Stromal cell of bone marrow (primary cell): ENCODE measurements around the gene RFLNA.

Experiments
- DNase-seq: peaks from one replicate; pipeline ENCODE4 v3.0.0-alpha.2; 2012; ENCODE audit warnings: low read depth

Gene RFLNA

DNA sequence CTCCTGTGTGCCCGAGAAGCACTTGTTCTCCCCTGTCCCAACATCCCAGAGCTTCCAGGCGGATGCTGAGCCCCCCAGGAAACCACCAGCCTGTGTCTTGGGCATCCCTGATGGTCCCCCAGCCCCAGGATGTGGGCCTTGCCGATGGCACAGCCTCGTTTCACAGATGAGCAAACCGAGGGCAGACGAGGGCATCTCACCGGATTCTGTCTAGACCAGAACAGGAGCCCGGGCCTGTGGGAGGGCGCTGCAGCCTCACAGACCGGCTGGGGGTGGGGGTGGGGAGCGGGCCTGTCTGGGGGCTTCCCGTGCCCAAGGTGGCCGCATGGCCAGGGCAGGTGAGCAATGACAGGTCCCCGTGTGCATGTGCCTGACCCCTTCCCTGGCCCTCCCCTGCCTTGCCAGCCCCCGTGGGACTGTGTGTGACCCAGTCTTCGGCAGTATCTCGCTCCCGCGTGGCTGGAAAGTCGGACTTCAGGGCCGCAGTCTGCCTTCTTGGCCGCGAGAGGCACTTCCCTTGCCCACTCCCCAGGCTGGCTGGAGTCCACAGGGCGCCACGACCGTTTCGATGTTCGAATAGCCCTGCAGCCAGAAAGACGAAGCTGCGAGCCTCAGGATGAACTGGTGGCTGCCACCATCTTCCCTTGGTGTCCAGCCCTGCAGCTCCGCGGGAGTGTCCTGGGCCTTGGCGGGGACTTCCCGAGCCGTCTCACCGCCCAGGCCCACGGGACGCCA is 8.9 kb downstream of the RFLNA start:
- DNase-seq: no peak

DNA sequence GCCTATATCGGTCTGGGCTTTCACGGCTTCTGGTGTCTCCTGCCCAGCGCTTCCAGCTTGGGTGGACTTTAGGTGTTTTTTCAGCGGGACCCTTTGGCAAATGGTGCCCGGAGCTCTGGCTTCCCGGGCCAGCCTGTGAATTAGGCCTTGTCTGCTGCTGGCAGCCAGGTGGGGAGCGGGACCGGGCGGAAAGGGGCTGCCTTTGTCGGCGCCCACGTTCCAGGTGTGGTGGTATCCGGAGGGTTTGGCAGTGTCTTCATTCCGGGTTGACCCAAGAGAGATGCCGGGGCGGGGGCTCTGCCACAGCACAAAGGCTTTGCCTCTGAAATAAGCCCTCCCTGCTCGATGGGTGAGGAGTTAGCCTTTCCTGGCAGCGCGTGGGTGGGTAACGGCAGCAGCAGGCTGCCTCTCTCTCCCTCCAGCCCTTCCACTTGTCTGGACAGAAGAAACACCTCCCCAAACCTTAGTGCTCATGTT is 9.5 kb downstream of the RFLNA start:
- no peak for DNase-seq

DNA sequence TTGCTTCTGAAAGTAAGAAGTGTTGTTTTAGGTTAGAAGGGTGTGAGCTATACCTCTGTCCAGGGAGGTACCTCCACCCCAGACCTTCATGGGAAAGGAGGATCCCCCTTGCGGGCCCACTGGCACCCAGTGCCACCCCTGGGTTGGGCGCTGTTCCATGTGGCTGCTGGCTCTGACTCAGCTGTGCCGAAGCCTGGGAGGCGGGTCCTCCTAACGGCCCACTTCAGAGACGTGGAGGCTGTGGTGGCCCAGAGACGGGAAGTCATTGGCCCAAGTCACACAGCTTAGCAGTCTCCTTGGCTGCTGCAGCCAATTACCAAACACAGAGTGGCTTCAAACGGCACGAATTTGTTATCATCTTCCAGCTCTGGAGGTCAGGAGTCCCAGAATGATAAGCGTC is 10.2 kb downstream of the RFLNA start:
- DNase-seq: no peak

DNA sequence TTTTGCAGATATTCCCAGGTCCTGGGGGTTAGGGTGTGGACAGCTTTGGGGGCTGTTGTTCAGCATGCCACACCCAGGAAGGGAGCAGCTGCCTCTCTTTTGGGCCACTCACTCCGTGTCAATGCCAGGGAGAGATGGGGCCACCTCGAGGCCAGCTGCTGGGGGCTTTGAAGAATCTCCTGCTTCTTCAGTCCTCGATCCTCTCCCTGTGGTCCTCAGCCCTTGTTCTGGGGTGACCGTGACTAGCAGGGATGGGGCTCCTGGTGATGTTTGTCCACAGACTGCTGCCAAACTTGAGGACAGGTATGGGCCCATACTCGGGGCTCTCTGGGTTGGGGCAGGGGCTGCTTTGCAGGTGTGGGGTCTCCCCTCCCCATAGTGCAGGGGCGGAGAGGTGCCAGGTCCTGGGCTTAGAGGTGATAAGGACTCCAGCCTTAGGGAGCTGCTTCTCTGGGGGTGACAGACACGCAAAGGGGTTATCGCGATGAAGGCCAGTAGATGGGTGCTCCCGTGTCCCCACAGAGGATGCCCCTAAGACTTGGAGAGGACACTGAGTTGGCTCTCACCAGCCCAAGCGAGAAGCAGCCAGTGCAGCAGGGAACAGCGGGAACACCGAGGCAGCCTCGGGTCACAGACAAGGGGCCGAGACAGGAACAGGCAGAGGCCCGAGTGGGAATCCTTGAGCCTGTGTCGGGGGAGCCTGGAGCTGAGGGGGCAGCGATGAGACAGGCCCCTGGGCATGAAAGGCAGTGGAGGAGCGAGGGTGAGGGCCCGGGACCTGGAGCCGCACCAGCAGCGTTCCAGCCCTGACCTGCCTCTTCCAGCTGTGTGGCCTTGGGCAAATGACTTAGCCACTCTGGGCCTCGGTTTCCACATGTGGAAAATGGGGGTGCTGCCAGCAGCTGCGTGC is 11.1 kb downstream of the RFLNA start:
- no peak for DNase-seq

DNA sequence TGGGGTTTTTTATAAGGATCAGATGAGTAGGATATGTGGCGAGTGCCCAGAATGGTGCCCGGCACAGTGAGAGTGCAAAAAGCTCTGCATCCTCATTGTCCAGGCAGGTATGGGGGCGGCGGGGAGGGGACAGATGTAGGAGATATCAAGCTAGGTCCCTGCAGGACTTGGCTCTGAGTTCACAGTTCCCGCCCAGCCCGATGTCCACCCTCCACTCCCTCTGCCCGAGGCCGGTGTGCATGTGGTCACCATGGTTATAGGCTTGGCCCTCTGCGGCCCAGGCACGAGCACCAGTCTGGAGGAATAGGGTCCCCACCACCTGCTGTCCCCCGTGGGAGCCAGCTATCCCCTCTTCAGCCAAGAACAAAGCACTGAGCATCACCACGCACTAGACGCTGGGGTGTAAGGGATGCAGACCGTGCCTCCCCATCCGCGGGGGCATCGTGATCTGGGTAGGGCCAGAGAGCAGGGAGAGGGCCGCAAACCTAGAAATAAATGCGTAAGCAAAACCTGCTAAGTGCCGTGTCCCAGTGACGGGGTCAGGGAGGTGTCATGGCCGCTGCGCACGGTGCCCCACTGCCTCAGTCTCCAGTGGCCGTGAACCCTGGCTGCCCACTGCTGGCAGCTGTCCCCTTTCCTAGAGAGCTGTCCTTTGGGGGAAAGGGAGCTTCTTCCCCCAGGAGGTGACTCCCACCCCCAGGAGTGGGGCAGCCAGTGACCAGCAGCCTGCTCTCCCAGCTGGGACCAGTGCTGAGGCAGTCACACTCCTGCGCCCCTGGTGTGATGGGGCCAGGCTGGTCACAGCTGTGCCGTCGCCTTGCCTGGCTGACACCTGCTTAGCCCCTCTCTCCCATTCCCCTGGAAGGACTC is 12.0 kb downstream of the RFLNA start:
- no peak for DNase-seq

DNA sequence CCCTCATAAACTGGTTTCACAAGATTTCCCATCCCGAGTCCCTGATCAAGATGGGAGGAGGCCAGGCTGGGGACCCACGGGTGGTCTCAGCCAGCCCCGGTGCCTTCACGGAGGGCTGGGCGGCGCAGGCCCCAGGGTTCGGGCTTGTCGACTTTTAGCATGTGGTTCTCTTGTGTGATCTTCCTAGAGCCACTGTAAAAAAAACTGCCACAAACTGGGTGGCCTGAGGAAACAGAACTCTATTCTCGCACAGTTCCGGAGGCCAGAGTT is 12.6 kb downstream of the RFLNA start:
- no peak for DNase-seq

DNA sequence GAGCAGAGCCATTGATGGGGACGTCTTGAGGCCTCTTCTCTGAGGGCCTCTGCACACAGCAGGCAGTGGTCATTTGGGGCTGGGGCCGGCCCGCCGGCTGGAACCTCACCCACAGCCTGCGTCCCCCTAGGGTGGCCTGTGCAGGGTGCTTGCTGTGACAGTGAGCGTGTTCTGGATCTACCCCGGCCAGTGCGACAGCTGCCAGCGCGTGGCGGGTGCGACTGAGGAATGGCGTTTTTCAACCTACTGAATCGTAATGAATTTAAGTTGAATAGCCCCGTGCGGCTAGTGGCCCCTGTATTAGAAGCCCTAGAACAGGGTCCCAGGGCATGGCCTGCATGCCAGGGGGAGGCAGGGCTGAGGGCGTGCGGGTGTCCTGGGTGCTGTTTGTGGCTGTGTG is 13.8 kb downstream of the RFLNA start:
- no peak for DNase-seq

DNA sequence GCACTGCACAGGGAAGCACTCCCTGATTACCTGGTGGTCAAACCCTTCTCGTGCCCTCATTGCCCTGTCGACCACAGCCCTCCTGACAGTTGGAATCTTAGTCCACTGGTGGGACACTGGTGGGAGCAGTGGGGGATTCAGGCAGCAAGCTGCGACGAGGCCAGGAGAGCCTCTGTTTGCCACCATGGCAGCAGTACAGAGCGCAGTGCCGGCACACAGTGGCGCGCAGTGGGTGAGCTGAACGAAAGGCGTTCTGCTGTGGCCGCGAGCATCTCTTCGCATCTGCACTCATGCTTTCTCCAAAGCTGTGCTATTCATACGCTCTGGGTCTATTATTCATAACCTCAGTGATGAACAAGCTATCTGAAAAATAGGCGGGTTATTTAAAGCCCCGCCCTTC is 14.3 kb downstream of the RFLNA start:
- DNase-seq: no peak

DNA sequence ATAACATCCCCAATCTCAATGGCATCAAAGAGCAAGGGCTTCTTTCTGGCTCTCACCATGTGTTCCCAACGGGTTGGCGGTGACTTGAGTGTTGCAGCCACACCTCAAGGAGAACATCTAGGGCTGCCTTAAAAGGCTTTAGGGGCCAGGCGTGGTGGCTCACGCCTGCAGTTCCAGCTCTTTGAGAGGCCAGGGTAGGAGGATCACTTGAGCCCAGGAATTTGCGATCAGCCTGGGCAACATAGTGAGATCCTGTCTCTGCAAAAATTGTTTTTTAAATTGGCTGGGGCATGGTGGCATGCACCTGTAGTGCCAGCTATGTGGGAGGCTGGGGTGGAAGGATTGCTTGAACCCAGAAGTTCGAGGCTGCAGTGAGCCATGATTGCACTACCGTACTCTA is 14.9 kb downstream of the RFLNA start:
- no peak for DNase-seq

DNA sequence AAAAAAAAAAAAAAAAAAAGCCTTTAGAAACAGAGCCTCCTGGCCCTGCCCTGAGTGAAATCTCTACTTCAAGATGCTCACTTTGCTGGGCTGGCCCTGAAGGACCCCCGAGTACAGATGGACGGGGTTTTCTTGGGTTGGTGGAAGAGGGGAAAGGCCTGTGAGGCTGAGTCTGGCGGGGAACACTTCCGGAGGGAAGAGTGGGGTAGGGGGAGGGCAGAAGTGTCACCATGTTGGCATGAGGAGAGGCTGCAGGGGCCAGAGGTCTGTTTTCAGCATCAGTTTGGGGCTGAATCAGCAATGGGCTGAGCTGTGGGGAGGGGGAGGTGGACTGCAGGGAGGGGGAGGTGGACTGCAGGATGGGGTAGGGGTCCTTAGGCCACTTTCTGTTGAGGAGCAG is 15.3 kb downstream of the RFLNA start:
- DNase-seq: no peak

DNA sequence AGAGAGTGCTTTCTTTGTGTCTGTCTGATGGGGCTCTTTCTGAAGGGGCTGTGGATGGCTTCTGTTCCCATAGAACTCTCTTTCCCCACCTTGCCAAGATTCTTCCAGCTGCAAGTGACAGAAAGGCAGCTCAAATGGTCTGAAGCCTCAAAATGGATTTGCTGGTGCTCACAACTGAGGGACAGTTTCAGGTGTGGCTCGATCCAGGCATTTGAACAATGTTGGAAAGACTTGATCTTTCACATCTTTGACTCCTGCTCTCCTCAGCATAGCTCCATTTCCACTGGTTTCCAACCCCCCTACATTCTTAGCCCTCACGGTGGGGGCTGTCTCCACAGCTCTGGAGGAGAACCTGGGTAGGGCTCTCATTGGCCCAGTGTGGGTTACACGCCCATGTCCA is 15.9 kb downstream of the RFLNA start:
- no peak for DNase-seq

DNA sequence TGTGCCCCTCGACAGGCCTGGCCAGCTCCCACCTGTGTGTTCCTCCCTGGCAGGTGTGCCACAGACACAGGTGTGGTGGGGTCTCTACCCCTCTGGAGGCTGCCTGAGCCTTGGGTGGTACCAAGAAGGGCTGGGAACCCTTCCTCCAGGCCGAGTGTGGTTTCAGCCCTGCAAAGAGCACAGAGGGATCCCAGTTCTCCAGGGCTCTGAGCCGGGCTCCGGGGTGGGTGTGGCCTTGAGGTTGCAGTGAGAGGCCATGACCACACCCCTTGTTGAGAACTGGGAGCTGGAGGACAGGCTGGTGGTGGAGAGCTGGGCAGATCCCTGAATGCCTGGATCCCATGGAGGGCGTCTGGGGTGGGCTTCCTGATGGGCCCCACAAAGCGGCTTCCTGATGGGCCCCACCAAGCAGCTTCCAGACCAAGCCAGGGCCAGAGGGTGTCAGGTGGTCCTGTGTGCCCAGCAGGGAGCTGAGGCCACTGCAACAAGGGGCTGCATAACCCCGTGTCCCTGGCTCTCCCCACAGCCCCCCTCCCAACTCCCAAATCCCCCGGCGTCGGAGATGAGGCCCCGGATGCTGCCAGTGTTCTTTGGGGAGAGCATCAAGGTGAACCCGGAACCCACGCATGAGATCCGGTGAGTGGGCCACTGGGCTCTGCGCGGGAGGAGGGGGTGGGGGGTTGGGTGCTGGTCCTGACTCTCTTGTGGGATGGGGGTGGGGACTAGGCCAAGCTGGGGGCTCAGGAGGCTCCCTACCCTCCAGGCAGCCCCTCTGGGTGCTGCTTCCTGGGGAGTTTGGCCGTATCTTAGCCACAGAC is 16.6 kb downstream of the RFLNA start:
- no peak for DNase-seq

DNA sequence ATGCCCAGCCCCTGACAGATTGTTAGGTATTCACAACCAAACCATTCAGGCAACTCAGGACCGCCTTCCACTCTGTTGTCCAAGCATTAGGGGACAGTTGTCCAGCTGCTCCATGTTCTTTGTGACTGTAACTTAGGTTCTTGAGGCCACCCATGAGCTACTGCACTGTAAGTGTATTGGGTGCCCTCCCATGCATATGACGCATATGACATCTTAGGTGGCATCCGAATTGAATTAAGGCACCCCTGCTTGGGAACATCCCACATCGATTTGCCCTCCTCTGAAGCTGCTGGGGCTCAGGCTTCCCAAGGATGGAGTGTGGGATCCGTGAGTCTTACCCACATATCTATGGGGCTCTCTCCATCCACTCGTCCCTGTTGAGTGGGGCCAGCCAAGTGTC is 17.7 kb downstream of the RFLNA start:
- DNase-seq: no peak

DNA sequence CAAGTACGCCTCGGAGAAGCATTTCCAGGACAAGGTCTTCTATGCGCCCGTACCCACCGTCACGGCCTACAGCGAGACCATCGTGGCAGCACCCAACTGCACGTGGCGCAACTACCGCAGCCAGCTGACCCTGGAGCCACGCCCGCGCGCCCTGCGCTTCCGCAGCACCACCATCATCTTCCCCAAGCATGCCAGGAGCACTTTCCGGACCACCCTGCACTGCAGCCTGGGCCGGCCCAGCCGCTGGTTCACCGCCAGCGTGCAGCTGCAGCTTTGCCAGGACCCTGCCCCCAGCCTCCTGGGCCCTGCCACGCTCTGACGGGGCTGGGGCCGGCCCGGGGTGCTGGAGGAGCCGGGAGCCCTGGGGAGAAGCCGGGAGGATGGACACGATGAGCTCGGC is 19.3 kb downstream of the RFLNA start:
- DNase-seq: no peak

DNA sequence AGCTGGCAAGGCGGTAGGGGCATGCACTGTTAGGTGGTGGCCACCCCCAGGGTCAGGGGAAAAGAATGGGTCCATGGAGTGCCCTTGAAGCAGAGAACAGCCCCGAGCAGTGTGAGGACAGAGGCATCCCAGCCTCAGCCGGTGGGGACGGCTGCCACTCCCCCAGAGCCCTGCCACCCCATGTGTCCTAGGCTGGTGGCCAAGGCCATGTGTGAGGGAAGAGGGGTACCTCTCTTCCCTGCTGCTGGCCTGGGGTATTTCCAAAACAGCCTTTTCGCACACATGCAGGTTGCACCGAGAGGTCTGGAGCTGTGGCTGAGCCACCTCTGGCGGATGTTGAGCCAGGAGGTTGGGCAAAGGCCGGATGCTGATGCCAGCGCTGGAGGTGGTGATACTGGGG is 19.9 kb downstream of the RFLNA start:
- DNase-seq: no peak

DNA sequence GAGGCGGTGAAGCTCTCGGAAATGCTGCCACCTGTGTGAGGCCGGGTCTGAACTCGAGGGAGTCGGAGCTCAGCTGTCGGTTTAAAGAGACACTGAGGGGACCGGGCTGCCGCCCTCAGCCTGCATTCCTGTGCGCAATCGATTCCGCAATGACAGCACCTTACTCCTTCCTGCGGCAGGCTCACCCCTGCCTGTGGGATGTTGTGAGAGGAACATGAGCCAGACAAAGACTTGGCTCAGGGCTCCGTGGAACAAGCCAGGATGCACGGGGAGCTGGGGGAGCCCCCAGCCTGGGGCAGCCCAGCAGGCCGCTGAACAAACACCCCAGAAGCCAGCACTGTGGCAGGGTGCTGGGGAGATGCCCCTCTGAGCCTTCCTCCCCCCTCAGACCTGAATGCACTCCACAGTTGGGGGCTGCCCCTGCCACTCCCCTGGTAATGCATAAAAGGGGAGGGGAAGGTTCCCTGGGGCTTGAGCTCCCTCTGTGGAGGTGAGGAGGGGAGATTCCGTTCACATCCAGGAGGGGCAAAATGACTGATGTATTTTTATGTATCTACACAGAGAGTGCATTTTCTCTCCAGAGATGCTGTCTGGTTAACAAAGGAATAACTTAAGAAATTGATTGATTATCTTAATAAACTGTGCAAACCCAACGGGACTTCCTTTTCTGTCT is 20.6 kb downstream of the RFLNA start:
- no peak for DNase-seq

DNA sequence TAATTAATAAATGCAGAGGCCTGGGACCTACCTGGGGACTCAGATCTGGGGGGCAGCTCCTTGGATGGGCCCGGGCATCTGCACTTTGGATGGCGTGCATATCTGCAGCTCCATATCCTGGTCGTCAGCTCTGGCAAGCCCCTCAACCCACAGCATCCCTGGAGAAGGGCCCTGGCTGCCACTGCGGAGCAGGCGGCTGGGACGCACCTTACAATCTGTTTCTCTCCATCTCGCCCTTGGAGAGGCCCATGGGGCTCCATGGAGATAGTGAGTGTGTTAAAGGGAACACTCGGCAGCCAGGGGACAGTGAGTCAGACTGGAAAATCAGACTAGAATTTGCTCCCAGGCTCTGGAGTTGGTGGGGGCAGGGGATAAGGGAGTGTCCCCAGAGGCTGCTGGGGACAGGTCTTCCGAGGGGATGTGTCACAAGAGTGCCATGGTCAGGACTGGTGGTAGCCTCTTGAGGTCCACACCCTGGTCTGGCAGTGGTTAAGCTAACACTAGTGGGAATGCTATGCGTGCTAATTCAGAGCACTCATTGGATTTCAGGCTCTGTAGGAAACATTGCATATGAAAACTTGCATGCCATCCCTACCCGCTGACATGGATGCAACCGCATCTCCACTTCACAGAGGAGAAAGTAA is 21.5 kb downstream of the RFLNA start:
- no peak for DNase-seq

DNA sequence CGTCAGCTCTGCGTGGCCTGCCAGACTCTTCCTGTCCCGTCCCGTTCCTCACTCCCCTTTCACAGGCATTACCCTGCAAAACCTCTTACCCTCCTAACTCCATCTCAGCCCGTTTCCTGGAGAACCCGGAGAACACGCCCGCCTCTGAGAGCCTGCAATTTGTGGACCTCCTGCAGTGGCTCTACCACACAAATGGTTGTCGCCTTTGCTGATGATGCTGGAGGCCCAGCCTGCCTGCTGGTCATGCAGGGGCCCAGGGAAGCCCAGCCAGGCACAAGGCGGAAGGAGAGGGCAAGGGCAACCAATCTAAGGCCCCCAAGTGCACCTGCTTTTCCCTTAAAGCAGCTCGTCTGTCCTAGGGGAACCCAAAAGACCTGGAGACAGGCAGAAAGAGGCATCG is 22.5 kb downstream of the RFLNA start:
- no peak for DNase-seq

DNA sequence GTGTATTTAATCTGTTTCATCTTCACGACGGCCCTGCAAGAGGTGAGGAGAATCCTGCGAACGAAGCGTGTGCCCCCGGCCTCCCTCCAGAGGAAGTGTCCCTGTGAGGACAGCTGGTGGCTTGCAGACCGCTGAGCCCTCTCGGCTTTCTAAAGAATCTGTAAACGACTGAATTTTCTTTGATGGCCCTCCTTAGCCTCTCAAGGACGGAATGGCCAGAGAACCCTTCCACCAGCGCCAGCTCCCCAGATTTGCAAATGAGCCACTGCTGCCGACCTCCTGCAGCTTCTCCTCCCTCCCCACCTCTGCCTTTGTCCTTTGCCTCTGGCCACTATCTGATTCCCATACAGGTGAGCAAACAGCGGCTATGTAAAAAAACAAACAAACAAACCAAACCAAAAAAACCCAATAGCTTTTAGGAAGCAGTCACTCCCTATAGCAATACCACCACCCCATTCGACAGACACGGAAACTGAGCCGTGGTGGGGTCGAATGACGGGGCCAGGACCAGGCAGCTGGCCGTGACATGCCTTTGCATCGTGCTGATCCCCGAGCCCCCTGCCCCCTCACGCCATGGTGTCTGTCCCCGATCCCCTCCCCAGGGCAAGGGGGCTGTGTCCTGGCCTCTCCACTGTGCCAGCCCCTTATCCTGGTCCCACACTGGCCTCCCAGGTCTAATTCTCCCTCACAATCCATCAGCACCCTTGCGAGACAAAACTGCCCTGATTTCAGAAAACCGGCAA is 23.6 kb downstream of the RFLNA start:
- no peak for DNase-seq
